HG02938 (cell line): ENCODE results near the gene LTBP1.

Source experiments
- ATAC-seq: cut with Tn5 transposase; IDR thresholded peaks from one replicate; pipeline ENCODE4 v1.9.1; 2021; ENCODE audit warnings: mild to moderate bottlenecking, moderate library complexity; ENCODE audit not compliant: unreplicated experiment

Gene LTBP1

DNA sequence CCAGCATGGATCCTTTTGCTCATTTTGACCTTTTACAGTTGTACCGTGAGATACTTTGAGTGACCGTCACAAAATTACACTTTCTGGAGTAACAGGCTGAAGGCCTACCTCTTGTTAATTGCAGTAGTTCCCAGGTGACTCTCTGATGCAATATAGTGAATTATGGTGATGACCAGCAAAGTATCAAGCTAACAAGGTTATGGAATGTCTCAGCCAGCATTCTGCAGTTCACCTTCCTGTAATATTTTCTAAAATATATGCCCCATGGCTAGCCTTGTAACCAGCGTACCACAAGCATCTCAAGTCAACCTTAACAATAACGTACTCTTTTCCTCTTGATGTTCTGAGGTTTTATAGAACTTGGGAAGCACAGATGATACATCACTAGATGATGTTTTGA, 234.7 kb downstream of the LTBP1 start:
- no peak for ATAC-seq

DNA sequence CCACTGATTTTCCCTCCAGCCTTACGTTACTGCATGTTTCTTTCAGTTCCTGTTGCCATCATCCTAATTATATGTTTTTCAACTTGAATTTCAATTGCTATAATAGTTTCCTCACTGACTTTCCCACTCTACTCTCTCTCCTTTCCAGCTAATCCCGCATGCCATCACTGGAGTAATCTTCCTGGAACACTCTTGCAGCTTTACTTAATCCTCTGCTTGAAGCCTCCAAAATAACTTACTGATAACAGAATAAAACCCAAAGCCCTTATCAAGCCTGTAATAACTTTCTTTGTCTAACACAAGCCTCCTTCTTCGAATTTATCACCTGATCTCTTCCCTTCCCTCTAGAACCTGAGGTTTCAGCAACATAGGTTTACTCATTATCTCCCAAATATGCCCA, 237.3 kb downstream of the LTBP1 start:
- no peak for ATAC-seq

GRCh38 chr2:33186937-33187336, 240.2 kb downstream of the LTBP1 start:
- ATAC-seq: no peak

DNA sequence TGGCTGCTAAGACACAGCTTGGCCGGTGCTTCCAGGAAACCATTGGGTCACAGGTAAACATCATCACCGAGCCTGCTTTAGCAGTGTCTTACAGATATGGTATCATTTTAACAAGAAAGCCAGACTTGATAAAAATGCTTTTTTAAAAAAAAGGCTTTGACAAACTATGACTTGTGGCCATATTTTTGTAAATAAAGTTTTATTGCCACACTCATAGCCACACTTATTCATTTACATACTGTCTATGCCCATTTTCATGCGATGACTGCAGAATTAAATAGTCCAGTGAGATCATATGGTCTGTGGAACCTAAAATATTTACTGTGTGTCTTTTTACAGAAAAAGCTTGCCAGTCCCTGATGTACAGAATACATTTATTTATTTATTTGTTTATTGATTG, 242.0 kb downstream of the LTBP1 start:
- no peak for ATAC-seq

DNA sequence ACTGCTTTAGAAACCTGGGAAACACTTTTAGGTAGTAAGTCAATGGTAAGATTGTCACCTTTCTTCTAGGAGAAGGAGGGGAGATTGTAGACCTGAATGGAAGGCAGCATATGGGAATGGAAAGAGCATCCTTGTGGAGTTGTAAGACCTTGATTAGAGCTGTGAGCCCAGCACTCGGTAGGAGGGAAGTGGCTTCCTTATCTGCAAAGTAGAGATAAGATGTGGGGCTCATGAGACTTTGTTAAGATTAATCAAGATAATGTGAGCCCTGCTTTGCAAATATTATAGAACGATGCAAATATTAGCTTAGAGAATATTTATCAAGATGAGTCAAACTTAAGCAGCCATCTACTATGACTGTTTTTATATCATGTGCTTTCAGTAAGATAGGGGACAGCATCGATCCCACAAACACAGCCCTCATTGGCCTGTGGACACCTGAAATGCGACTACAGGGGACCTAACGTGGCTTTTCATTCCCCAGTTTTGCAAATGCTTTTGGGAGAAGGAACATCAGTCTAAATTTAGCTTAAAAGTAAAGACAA, 243.7 kb downstream of the LTBP1 start:
- no peak for ATAC-seq

GRCh38 chr2:33195891-33196290, 249.1 kb downstream of the LTBP1 start:
- ATAC-seq: no peak

- ATAC-seq: no peak
These were observed 249.9 kb downstream of the LTBP1 start for GRCh38 chr2:33196700-33197099.

DNA sequence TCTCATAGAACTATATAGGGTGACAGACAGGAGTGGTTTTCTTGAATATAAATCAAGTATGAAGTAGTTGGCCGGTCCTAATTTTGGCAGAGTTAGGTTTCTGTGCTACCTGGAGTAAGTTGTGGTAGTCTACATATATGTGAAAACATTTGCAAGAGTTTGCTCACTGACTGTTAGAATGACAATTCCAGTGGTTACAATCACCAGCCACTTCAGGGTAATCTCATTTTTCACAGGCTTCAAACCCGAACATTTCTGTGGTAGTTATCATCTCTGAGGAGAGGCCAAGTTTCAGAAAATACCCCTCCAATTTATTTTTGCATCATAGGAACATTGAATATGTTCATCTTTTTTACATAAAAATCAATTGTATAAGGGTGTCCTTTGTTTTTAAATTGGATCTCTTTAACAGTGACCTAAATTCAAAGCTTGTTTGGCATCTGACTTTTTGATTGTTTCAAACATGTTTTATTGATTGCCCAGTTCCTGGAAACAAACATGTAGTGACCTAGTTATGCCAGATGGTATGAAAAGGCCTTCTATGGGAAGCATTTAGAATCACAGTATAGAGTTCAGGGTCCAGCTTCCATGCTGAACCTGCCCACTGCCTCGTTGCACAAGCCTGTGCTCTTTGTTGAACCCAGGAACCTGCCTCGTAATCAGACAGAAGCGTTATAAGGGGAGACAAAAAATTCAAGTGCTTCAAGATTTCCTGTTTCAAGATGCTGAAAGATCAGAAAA, 250.6 kb downstream of the LTBP1 start:
- no peak for ATAC-seq

- ATAC-seq: no peak
These were observed 256.1 kb downstream of the LTBP1 start for GRCh38 chr2:33202641-33203522.

GRCh38 chr2:33204945-33205344, 258.2 kb downstream of the LTBP1 start:
- peak; percentile 65 for ATAC-seq

GRCh38 chr2:33205693-33206434, 259.1 kb downstream of the LTBP1 start:
- peak; percentile 93 for ATAC-seq

- ATAC-seq: no peak
These were observed 260.5 kb downstream of the LTBP1 start for GRCh38 chr2:33207151-33207740.

- no peak for ATAC-seq
These were observed 261.6 kb downstream of the LTBP1 start for GRCh38 chr2:33208400-33208799.

DNA sequence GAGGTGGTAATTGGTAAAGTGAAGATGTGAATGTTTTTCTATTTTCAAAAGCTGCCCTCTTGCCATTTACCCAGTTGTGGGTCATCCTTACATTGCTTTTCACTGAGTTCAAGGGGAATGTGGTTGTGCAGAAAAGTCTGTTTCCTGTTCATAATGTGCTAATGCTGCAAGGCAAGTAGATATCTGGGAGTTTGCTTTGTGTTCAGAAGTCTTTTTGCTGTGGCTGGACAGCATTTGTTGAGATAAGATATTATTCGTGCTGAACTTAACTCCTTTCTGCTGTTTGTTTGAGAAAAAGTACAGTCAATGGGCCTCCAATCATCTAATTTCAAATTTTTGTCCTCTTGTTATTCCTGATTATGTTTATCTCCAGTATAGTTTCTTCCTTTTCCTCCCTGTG, 263.2 kb downstream of the LTBP1 start:
- no peak for ATAC-seq

DNA sequence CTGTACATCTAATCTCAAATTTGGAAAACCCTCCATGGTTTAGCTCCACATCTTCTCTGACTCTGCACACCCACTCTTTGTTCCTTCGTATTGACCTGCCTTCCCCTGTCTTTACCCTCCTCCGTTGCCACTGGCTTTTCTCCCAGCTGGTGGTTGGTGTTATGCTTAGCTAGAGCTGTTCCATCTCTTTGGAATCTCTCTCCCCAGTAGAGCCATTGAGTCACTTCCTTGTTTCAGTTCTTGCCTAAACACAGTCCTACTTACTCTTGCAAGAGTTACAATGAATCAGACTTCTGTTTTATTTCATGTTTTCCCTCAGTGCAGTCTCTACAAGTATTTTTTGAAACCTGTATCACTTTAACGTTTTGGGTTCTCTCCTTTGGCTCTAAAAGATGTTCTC, 263.9 kb downstream of the LTBP1 start:
- ATAC-seq: no peak

- ATAC-seq: no peak
These were observed 265.4 kb downstream of the LTBP1 start for GRCh38 chr2:33212151-33212550.

- ATAC-seq: no peak
These were observed 266.5 kb downstream of the LTBP1 start for GRCh38 chr2:33213244-33213643.

GRCh38 chr2:33213648-33214047, 266.9 kb downstream of the LTBP1 start:
- ATAC-seq: no peak

GRCh38 chr2:33214436-33214835, 267.7 kb downstream of the LTBP1 start:
- no peak for ATAC-seq

- no peak for ATAC-seq
These were observed 268.1 kb downstream of the LTBP1 start for GRCh38 chr2:33214857-33215256.

GRCh38 chr2:33215299-33215698, 268.5 kb downstream of the LTBP1 start:
- ATAC-seq: no peak
